ENCODE data around the gene FILIP1L.

GRCh38 chr3:99984139-99984538, 130.2 kb downstream of the FILIP1L start:
- TF ChIP-seq CTCF (conservative IDR thresholded peaks at IDR 0.05; ENCODE audit: low read depth, low read length) (no peak), EZH2 (IDR thresholded peaks at IDR 0.05; ENCODE audit: borderline replicate concordance, low read depth, low read length, poor library complexity, severe bottlenecking) (no peak)
